Measurements from ENCODE around the gene VDAC2. TPM values are rescaled to one million over a fixed set of nuclear protein-coding genes. Genes with fewer than 3 reads are reported as not detected.

Gene VDAC2
- total RNA-seq, 1 experiment from 2014 or later, result 340 TPM

- Histone ChIP-seq H3K27ac (ENCODE audit: low read length) (no peak overlapping the region), H3K9me3 (ENCODE audit: control insufficient read depth, insufficient read depth, low read depth, low read length) (no peaks in the 10 kb centered on the region), H3K4me1 (ENCODE audit: control insufficient read depth, insufficient read depth, low read length) (peaks cover 10% of the 10 kb centered on the region; the same call in 1 of the 2 replicates), H3K27me3 (ENCODE audit: control insufficient read depth, insufficient read depth, low read length) (no peaks in the 10 kb centered on the region), H3K36me3 (ENCODE audit: control insufficient read depth, insufficient read depth, low read length) (peaks cover 17% of the 10 kb centered on the region), H3K4me3 (ENCODE audit: low read depth in 2 of 2, low read length in 2 of 2) (no peak overlapping the region)
- in situ Hi-C loops (cut with HindIII; ENCODE audit: low pct_unique_long_range_greater_than_20kb, low sequenced_read_pairs), result no loop called here
- ATAC-seq, result no peak
- POLR2A ChIA-PET, result interaction anchor here (0.7 kb wide), 1 partner anchor 20 kb away, joined by 5 read pairs; no protein-coding TSS in a partner anchor
- DNase-seq (ENCODE audit: low read depth, low spot score), result no peak
- CTCF ChIA-PET, result no interaction called here
- BruUV-seq (replicated peaks), result no TSS peak
- TF ChIP-seq TCF7L2 (IDR thresholded peaks at IDR 0.05; ENCODE audit: low read depth, low read length) (no peak), SIN3A (IDR thresholded peaks at IDR 0.05; ENCODE audit: borderline replicate concordance, insufficient read depth, low read depth, low read length) (no peak), POLR2AphosphoS5 (IDR thresholded peaks at IDR 0.05; ENCODE audit: low read depth, low read length) (no peak), REST (IDR thresholded peaks at IDR 0.05; ENCODE audit: insufficient read depth in 1 of 2, low read depth in 2 of 2, low read length in 1 of 2) (no peak), CTCF (IDR thresholded peaks at IDR 0.05) (no peak)
- intact Hi-C loops (cut with micrococcal nuclease; ENCODE audit: unreplicated experiment), result no loop called here
These were observed 2.8 kb upstream of the VDAC2 start for GRCh38 chr10:75207857-75208144.

GRCh38 chr10:75208181-75208580, 2.4 kb upstream of the VDAC2 start:
- TF ChIP-seq POLR2AphosphoS5 (IDR thresholded peaks at IDR 0.05; ENCODE audit: low read depth, low read length) (no peak), CTCF (IDR thresholded peaks at IDR 0.05) (no peak), TCF7L2 (IDR thresholded peaks at IDR 0.05; ENCODE audit: low read depth, low read length) (no peak), SIN3A (IDR thresholded peaks at IDR 0.05; ENCODE audit: borderline replicate concordance, insufficient read depth, low read depth, low read length) (no peak), REST (IDR thresholded peaks at IDR 0.05; ENCODE audit: insufficient read depth in 1 of 2, low read depth in 2 of 2, low read length in 1 of 2) (no peak)
- H3K4me3 ChIP-seq (ENCODE audit: low read depth in 2 of 2, low read length in 2 of 2), result no peak overlapping the region
- no peaks in the 10 kb centered on the region for H3K27me3 ChIP-seq (ENCODE audit: control insufficient read depth, insufficient read depth, low read length)
- ChIA-PET CTCF (no interaction called here), POLR2A (no interaction called here)
- intact Hi-C loops (cut with micrococcal nuclease; ENCODE audit: unreplicated experiment), result no loop called here
- no peak overlapping the region for H3K27ac ChIP-seq (ENCODE audit: low read length)
- peaks cover 17% of the 10 kb centered on the region for H3K36me3 ChIP-seq (ENCODE audit: control insufficient read depth, insufficient read depth, low read length)
- H3K4me1 ChIP-seq (ENCODE audit: control insufficient read depth, insufficient read depth, low read length), result peaks cover 10% of the 10 kb centered on the region; the same call in 1 of the 2 replicates
- in situ Hi-C loops (cut with HindIII; ENCODE audit: low pct_unique_long_range_greater_than_20kb, low sequenced_read_pairs), result no loop called here
- BruUV-seq (replicated peaks), result no TSS peak
- ATAC-seq (no peak), DNase-seq (ENCODE audit: low read depth, low spot score) (no peak)
- H3K9me3 ChIP-seq (ENCODE audit: control insufficient read depth, insufficient read depth, low read depth, low read length), result no peaks in the 10 kb centered on the region
